PC-9 (cell line): ENCODE results near the gene AAK1. TPM values are rescaled to one million over a fixed set of nuclear protein-coding genes. Genes with fewer than 3 reads are reported as not detected.

ENCODE experiments used
- BruUV-seq: library from RNA; stranded (reverse); fragments of 400-500 nt; replicated peaks from 2 replicates; lab custom pipeline; 2021; lab: Mats Ljungman, UMichigan
- CTCF ChIA-PET: fragments of 300-600 bp; sonication (Branson Sonifier 250); formaldehyde crosslinking; loops from one replicate; lab custom pipeline; 2022; ENCODE audit warnings: antibody characterized with exemption; lab: Charles Lee
- POLR2A ChIA-PET: fragments of 300-600 bp; sonication (Branson Sonifier 250); formaldehyde crosslinking; loops from one replicate; lab custom pipeline; 2022; ENCODE audit warnings: antibody characterized with exemption; ENCODE audit not compliant: unreplicated experiment; lab: Charles Lee
- DNase-seq, 2 experiments: peaks; one replicate each; pipeline versions ENCODE4 v3.0.0 to v3.0.0-alpha.2; 2015 to 2022; ENCODE audit warnings: mixed read lengths in 1 of 2
- H2AFZ ChIP-seq: fragments of 200-600 bp; sonication (generic); 2 replicates; pipeline ENCODE4 v1.8.1; 2017; ENCODE audit warnings: antibody characterized with exemption
- H3F3A ChIP-seq: fragments of 200-600 bp; sonication (generic); 2 replicates; pipeline ENCODE4 v1.8.1; 2017; ENCODE audit warnings: antibody characterized with exemption, mild to moderate bottlenecking, low read depth; ENCODE audit not compliant: insufficient read depth
- H3K27ac ChIP-seq: fragments of 200-600 bp; sonication (generic); 2 replicates; pipeline ENCODE4 v1.6.1; 2016; ENCODE audit warnings: mixed run types
- H3K27me3 ChIP-seq: fragments of 200-600 bp; sonication (generic); 2 replicates; pipeline ENCODE4 v1.6.1; 2016; ENCODE audit warnings: low read depth, mixed run types; ENCODE audit not compliant: insufficient read depth
- H3K36me3 ChIP-seq: fragments of 200-600 bp; sonication (generic); 2 replicates; pipeline ENCODE4 v1.6.1; 2016; ENCODE audit warnings: low read depth, mixed run types
- H3K4me1 ChIP-seq: fragments of 200-600 bp; sonication (generic); replicated peaks from 2 replicates; pipeline ENCODE4 v1.6.1; 2016; ENCODE audit warnings: mixed run types; ENCODE audit not compliant: insufficient read depth
- H3K4me2 ChIP-seq: fragments of 200-600 bp; sonication (generic); 2 replicates; pipeline ENCODE4 v1.6.1; 2017; ENCODE audit warnings: mixed run types
- H3K4me3 ChIP-seq: fragments of 200-600 bp; sonication (generic); 2 replicates; pipeline ENCODE4 v1.6.1; 2016; ENCODE audit warnings: mixed run types
- H3K79me2 ChIP-seq: fragments of 200-600 bp; sonication (generic); 2 replicates; pipeline ENCODE4 v1.6.1; 2017; ENCODE audit warnings: low read depth, mixed run types
- H3K9me2 ChIP-seq: fragments of 200-600 bp; sonication (generic); 2 replicates; pipeline ENCODE4 v1.8.1; 2017; ENCODE audit warnings: mild to moderate bottlenecking; ENCODE audit not compliant: insufficient read depth
- H3K9me3 ChIP-seq: fragments of 200-600 bp; sonication (generic); 2 replicates; pipeline ENCODE4 v1.8.1; 2016; ENCODE audit warnings: low read depth; ENCODE audit not compliant: insufficient read depth
- H4K20me1 ChIP-seq: fragments of 200-600 bp; sonication (generic); 2 replicates; pipeline ENCODE4 v1.8.1; 2017; ENCODE audit not compliant: insufficient read depth
- CTCF ChIP-seq: fragments of 200-600 bp; sonication (generic); conservative IDR thresholded peaks from 2 replicates; pipeline ENCODE4 v1.6.1; 2017; ENCODE audit warnings: mixed run types, antibody characterized with exemption, mild to moderate bottlenecking, moderate library complexity
- EZH2 ChIP-seq: fragments of 200-600 bp; sonication (generic); IDR thresholded peaks from 2 replicates; pipeline ENCODE4 v1.8.0; 2017; ENCODE audit warnings: antibody characterized with exemption, low read depth
- intact Hi-C: fragments of 100-400 bp; cut with micrococcal nuclease; formaldehyde crosslinking; loops from one replicate; pipeline ENCODE4 v1.10.0; 2022; ENCODE audit not compliant: unreplicated experiment
- total RNA-seq: library from RNA; stranded (reverse); gene quantifications from 2 replicates; pipeline ENCODE4 v1.2.3, GENCODE V29; 2021

AAK1 gene
- total RNA-seq, 1 experiment from 2014 or later, result 66.6 TPM

- Histone ChIP-seq H3K9me2 (no peaks in the 10 kb centered on the region), H3K4me3 (no peak overlapping the region), H3K4me2 (no peak overlapping the region), H4K20me1 (no peaks in the 10 kb centered on the region), H3K4me1 (no peaks in the 10 kb centered on the region), H3K27ac (no peak overlapping the region), H3K79me2 (no peaks in the 10 kb centered on the region), H3K27me3 (no peaks in the 10 kb centered on the region), H3K36me3 (peaks cover 5% of the 10 kb centered on the region; the same call in 1 of the 2 replicates), H3F3A (peaks cover 4% of the 10 kb centered on the region; the same call in 1 of the 2 replicates), H2AFZ (no peak overlapping the region), H3K9me3 (no peaks in the 10 kb centered on the region)
- ChIA-PET POLR2A (no interaction called here), CTCF (interaction anchor here (0.6 kb wide), 1 partner anchor 369 kb away, joined by 3 read pairs; no protein-coding TSS in a partner anchor)
- no TSS peak for BruUV-seq
- intact Hi-C loops, result no loop called here
- TF ChIP-seq EZH2 (no peak), CTCF (no peak)
- no peak for DNase-seq
Measured at GRCh38 chr2:69466728-69467127, 176.8 kb downstream of the AAK1 start.

- H3K9me3 ChIP-seq, result no peaks in the 10 kb centered on the region
- H3K27ac ChIP-seq, result no peak overlapping the region
- no peaks in the 10 kb centered on the region for H3K4me1 ChIP-seq
- no peaks in the 10 kb centered on the region for H3K27me3 ChIP-seq
- DNase-seq, result no peak
- H3K4me3 ChIP-seq, result no peak overlapping the region
- no peaks in the 10 kb centered on the region for H3K79me2 ChIP-seq
- no peak overlapping the region for H2AFZ ChIP-seq
- intact Hi-C loops, result no loop called here
- no peaks in the 10 kb centered on the region for H4K20me1 ChIP-seq
- TF ChIP-seq EZH2, result no peak
- TF ChIP-seq CTCF, result no peak
- no peak overlapping the region for H3K4me2 ChIP-seq
- H3K36me3 ChIP-seq, result peaks cover 10% of the 10 kb centered on the region; the same call in 1 of the 2 replicates
- ChIA-PET POLR2A (no interaction called here), CTCF (interaction anchor here (0.6 kb wide), 2 partner anchors 326 to 370 kb away, joined by 3 read pairs; no protein-coding TSS in a partner anchor)
- peaks cover 4% of the 10 kb centered on the region; the same call in 1 of the 2 replicates for H3F3A ChIP-seq
- H3K9me2 ChIP-seq, result 0 out of 2 replicates have a peak, but pooled peaks cover 3% of the 10 kb centered on the region
- no TSS peak for BruUV-seq
Measured at GRCh38 chr2:69465513-69466456, 177.8 kb downstream of the AAK1 start.

- no peaks in the 10 kb centered on the region for H3K4me1 ChIP-seq
- no peaks in the 10 kb centered on the region for H3K9me3 ChIP-seq
- no peak for DNase-seq
- H3K9me2 ChIP-seq, result 0 out of 2 replicates have a peak, but pooled peaks cover 3% of the 10 kb centered on the region
- H2AFZ ChIP-seq, result no peak overlapping the region
- intact Hi-C loops, result no loop called here
- no peaks in the 10 kb centered on the region for H3K79me2 ChIP-seq
- no peak overlapping the region for H3K27ac ChIP-seq
- no peaks in the 10 kb centered on the region for H3K27me3 ChIP-seq
- ChIA-PET POLR2A (no interaction called here), CTCF (interaction anchor here (0.6 kb wide), 1 partner anchor 325 kb away, joined by 3 read pairs; no protein-coding TSS in a partner anchor)
- no peak overlapping the region for H3K4me2 ChIP-seq
- BruUV-seq, result no TSS peak
- peaks cover 4% of the 10 kb centered on the region for H3F3A ChIP-seq
- H3K36me3 ChIP-seq, result peaks cover 10% of the 10 kb centered on the region; the same call in 1 of the 2 replicates
- no peak overlapping the region for H3K4me3 ChIP-seq
- H4K20me1 ChIP-seq, result no peaks in the 10 kb centered on the region
- no peak for TF ChIP-seq EZH2
- TF ChIP-seq CTCF, result no peak
Measured at GRCh38 chr2:69464575-69464974, 179.0 kb downstream of the AAK1 start.
